CD4-positive, CD25-positive, alpha-beta regulatory T cell (primary cell): Measurements from ENCODE around the gene A1BG. TPM values are rescaled to one million over a fixed set of nuclear protein-coding genes. Genes with fewer than 3 reads are reported as not detected.

Experiments used
- ATAC-seq, 2 donors: fragments of 150-1000 bp; cut with Tn5 transposase; one replicate each; pipeline ENCODE4 v1.10.0; 2021; ENCODE audit warnings: low read depth in 2 of 2, moderate number of reproducible peaks in 2 of 2, moderate library complexity in 1 of 2
- DNase-seq, 3 donors: peaks; one replicate each; pipeline versions ENCODE4 v3.0.0 to v3.0.0-alpha.2; 2012 to 2022; ENCODE audit warnings: mixed read lengths in 1 of 3
- H3K27ac ChIP-seq: one replicate; pipeline ENCODE4 v1.7.0; 2013; ENCODE audit warnings: mild to moderate bottlenecking, low read length; ENCODE audit not compliant: insufficient read depth, poor library complexity, severe bottlenecking
- H3K27me3 ChIP-seq: one replicate; pipeline ENCODE4 v1.7.0; 2013; ENCODE audit warnings: low read length; ENCODE audit not compliant: control insufficient read depth, insufficient read depth
- H3K36me3 ChIP-seq: one replicate; pipeline ENCODE4 v1.7.0; 2013; ENCODE audit warnings: mild to moderate bottlenecking, low read length, moderate library complexity; ENCODE audit not compliant: control insufficient read depth, insufficient read depth
- H3K4me1 ChIP-seq: 2 replicates; pipeline ENCODE4 v1.7.0; 2013; ENCODE audit warnings: mild to moderate bottlenecking, low read length; ENCODE audit not compliant: insufficient read depth, control insufficient read depth, poor library complexity, severe bottlenecking
- H3K4me3 ChIP-seq: one replicate; pipeline ENCODE4 v1.7.0; 2013; ENCODE audit warnings: low read depth, mild to moderate bottlenecking, low read length, moderate library complexity
- H3K9me3 ChIP-seq, 2 experiments: 1 replicate in 1 of 2; 2 replicates in 1 of 2; pipeline ENCODE4 v1.7.0; 2013; ENCODE audit warnings: low read length in 2 of 2, mild to moderate bottlenecking in 1 of 2, moderate library complexity in 1 of 2; ENCODE audit not compliant: control insufficient read depth in 2 of 2
- H3K27ac Mint-ChIP-seq, 3 donors: one replicate each; pipeline ENCODE4 v1.8.0; 2020 to 2022; ENCODE audit warnings: mild to moderate bottlenecking in 3 of 3, mixed read lengths in 3 of 3, moderate library complexity in 2 of 3
- H3K27me3 Mint-ChIP-seq: one replicate; pipeline ENCODE4 v1.8.0; 2022; ENCODE audit warnings: mild to moderate bottlenecking, mixed read lengths
- H3K36me3 Mint-ChIP-seq: one replicate; pipeline ENCODE4 v1.8.0; 2020; ENCODE audit warnings: mixed read lengths
- H3K4me1 Mint-ChIP-seq, 4 donors: one replicate each; pipeline ENCODE4 v1.8.0; 2020 to 2022; ENCODE audit warnings: mixed read lengths in 4 of 4, mild to moderate bottlenecking in 1 of 4
- H3K4me3 Mint-ChIP-seq, 4 donors: one replicate each; pipeline ENCODE4 v1.8.0; 2020 to 2022; ENCODE audit warnings: mild to moderate bottlenecking in 4 of 4, mixed read lengths in 4 of 4, moderate library complexity in 3 of 4
- H3K9me3 Mint-ChIP-seq, 7 donors: one replicate each; pipeline ENCODE4 v1.8.0; 2020 to 2022; ENCODE audit warnings: mixed read lengths in 7 of 7, mild to moderate bottlenecking in 3 of 7, moderate library complexity in 2 of 7
- polyA plus RNA-seq, 4 donors: library from polyadenylated mRNA; unstranded; fragments of 300-500 nt; fragmentation: Illumina TruSeq; gene quantifications; one replicate each; pipeline ENCODE4 v1.2.3, GENCODE V29; 2021
- total RNA-seq: library from RNA; stranded (reverse); gene quantifications from one replicate; pipeline ENCODE4 v1.2.3, GENCODE V29; 2022

The A1BG gene
- total and polyA plus RNA-seq, 5 donors from 2014 or later, result 11.8 to 53.7 (median 33.4) TPM

- H3K9me3 Mint-ChIP-seq, result peaks cover 0 to 3% (median 0%) of the 10 kb centered on the region in 7 donors
- no peaks in the 10 kb centered on the region for H3K27me3 Mint-ChIP-seq
- DNase-seq (no peak), ATAC-seq (no peak)
- no peaks in the 10 kb centered on the region for H3K4me1 ChIP-seq
- H3K4me3 Mint-ChIP-seq, result no peak overlapping the region
- no peaks in the 10 kb centered on the region for H3K27me3 ChIP-seq
- H3K36me3 Mint-ChIP-seq, result peaks cover 26% of the 10 kb centered on the region
- H3K9me3 ChIP-seq, result no peaks in the 10 kb centered on the region
- H3K27ac Mint-ChIP-seq, result no peak overlapping the region
- H3K27ac ChIP-seq, result no peak overlapping the region
- peaks cover 0 to 11% (median 1%) of the 10 kb centered on the region in 4 donors for H3K4me1 Mint-ChIP-seq
- no peak overlapping the region for H3K4me3 ChIP-seq
- H3K36me3 ChIP-seq, result peaks cover 18% of the 10 kb centered on the region
These were observed 18.5 kb downstream of the A1BG start for GRCh38 chr19:58334691-58335249.

- Histone ChIP-seq H3K9me3 (no peaks in the 10 kb centered on the region), H3K27me3 (no peaks in the 10 kb centered on the region), H3K4me3 (no peak overlapping the region), H3K36me3 (peaks cover 12% of the 10 kb centered on the region), H3K27ac (no peak overlapping the region), H3K4me1 (peaks cover 2% of the 10 kb centered on the region)
- ATAC-seq, result no peak
- H3K4me1 Mint-ChIP-seq, result peaks cover 0 to 13% (median 2%) of the 10 kb centered on the region in 4 donors
- H3K4me3 Mint-ChIP-seq, result no peak overlapping the region
- no peak overlapping the region for H3K27ac Mint-ChIP-seq
- no peaks in the 10 kb centered on the region for H3K9me3 Mint-ChIP-seq
- DNase-seq, result no peak
- H3K27me3 Mint-ChIP-seq, result no peaks in the 10 kb centered on the region
- H3K36me3 Mint-ChIP-seq, result peaks cover 12% of the 10 kb centered on the region
These were observed 20.6 kb downstream of the A1BG start for GRCh38 chr19:58332697-58333096.

GRCh38 chr19:58330458-58330857 lies 22.8 kb downstream of the A1BG start:
- H3K27me3 Mint-ChIP-seq, result no peaks in the 10 kb centered on the region
- H3K4me1 ChIP-seq, result peaks cover 22% of the 10 kb centered on the region
- H3K36me3 Mint-ChIP-seq, result peaks cover 6% of the 10 kb centered on the region
- H3K4me3 ChIP-seq, result no peak overlapping the region
- H3K4me1 Mint-ChIP-seq, result peaks cover 0 to 13% (median 2%) of the 10 kb centered on the region in 4 donors
- DNase-seq, result no peak
- H3K27ac ChIP-seq, result no peak overlapping the region
- H3K9me3 ChIP-seq, result no peaks in the 10 kb centered on the region
- H3K36me3 ChIP-seq, result peaks cover 6% of the 10 kb centered on the region
- ATAC-seq, result no peak
- H3K27ac Mint-ChIP-seq, result no peak overlapping the region
- H3K9me3 Mint-ChIP-seq, result no peaks in the 10 kb centered on the region
- H3K27me3 ChIP-seq, result no peaks in the 10 kb centered on the region
- H3K4me3 Mint-ChIP-seq, result peak overlapping the region in 1 of 4 donors; percentile 0

- Histone ChIP-seq H3K27me3 (no peaks in the 10 kb centered on the region), H3K4me3 (no peak overlapping the region), H3K4me1 (peaks cover 22% of the 10 kb centered on the region), H3K27ac (no peak overlapping the region), H3K36me3 (no peaks in the 10 kb centered on the region), H3K9me3 (no peaks in the 10 kb centered on the region)
- peak in 1 of 3 donors; percentile 15 for DNase-seq
- Mint-ChIP-seq H3K27me3 (no peaks in the 10 kb centered on the region), H3K27ac (no peak overlapping the region), H3K4me1 (peaks cover 0 to 10% (median 2%) of the 10 kb centered on the region in 4 donors), H3K9me3 (no peaks in the 10 kb centered on the region), H3K4me3 (peak overlapping the region in 2 of 4 donors; percentile 8), H3K36me3 (no peaks in the 10 kb centered on the region)
- ATAC-seq, result no peak
These were observed 24.3 kb downstream of the A1BG start for GRCh38 chr19:58328999-58329398.

GRCh38 chr19:58326914-58327726 lies 26.2 kb downstream of the A1BG start, which contains the start of gene ZSCAN22:
ZSCAN22 (plus strand) TSS chr19:58326994; CDS start chr19:58334803, 7,809 bp downstream.
- Mint-ChIP-seq H3K4me3 (no peak within 1 kb of the TSS), H3K27ac (no peak within 1 kb of the TSS), H3K9me3 (no peaks in the 10 kb centered on the region), H3K36me3 (peaks cover 4% of the 10 kb centered on the region), H3K4me1 (peaks cover 0 to 7% (median 2%) of the 10 kb centered on the region in 4 donors), H3K27me3 (no peaks in the 10 kb centered on the region)
- H3K36me3 ChIP-seq, result no peaks in the 10 kb centered on the region
- H3K27ac ChIP-seq, result peak within 1 kb of the TSS; percentile 64
- peaks cover 22% of the 10 kb centered on the region for H3K4me1 ChIP-seq
- H3K4me3 ChIP-seq, result peak within 1 kb of the TSS; percentile 81
- no peaks in the 10 kb centered on the region for H3K27me3 ChIP-seq
- no peaks in the 10 kb centered on the region for H3K9me3 ChIP-seq
- DNase-seq, result peak; percentile 83 to 94 (median 83)
- peak; percentile 95 for ATAC-seq

GRCh38 chr19:58326501-58326913 lies 26.8 kb downstream of the A1BG start:
- Histone ChIP-seq H3K27ac (peak overlapping the region; percentile 64), H3K36me3 (no peaks in the 10 kb centered on the region), H3K27me3 (no peaks in the 10 kb centered on the region), H3K4me1 (peaks cover 22% of the 10 kb centered on the region), H3K9me3 (no peaks in the 10 kb centered on the region), H3K4me3 (peak overlapping the region; percentile 81)
- no peaks in the 10 kb centered on the region for H3K9me3 Mint-ChIP-seq
- no peak overlapping the region for H3K4me3 Mint-ChIP-seq
- H3K4me1 Mint-ChIP-seq, result peaks cover 0 to 7% (median 2%) of the 10 kb centered on the region in 4 donors
- H3K27ac Mint-ChIP-seq, result no peak overlapping the region
- ATAC-seq (peak; percentile 16 to 25), DNase-seq (no peak)
- no peaks in the 10 kb centered on the region for H3K27me3 Mint-ChIP-seq
- peaks cover 4% of the 10 kb centered on the region for H3K36me3 Mint-ChIP-seq

- Histone ChIP-seq H3K36me3 (no peaks in the 10 kb centered on the region), H3K4me3 (peak overlapping the region; percentile 26), H3K27me3 (no peaks in the 10 kb centered on the region), H3K9me3 (no peaks in the 10 kb centered on the region), H3K4me1 (peaks cover 22% of the 10 kb centered on the region), H3K27ac (no peak overlapping the region)
- Mint-ChIP-seq H3K27ac (no peak overlapping the region), H3K36me3 (peaks cover 4% of the 10 kb centered on the region), H3K9me3 (no peaks in the 10 kb centered on the region), H3K4me1 (peaks cover 0 to 7% (median 2%) of the 10 kb centered on the region in 4 donors), H3K4me3 (no peak overlapping the region), H3K27me3 (no peaks in the 10 kb centered on the region)
- no peak for DNase-seq
- ATAC-seq, result no peak
These were observed 27.8 kb downstream of the A1BG start for GRCh38 chr19:58325311-58326022.
